ENCODE measurements around the gene COA1. TPM values are rescaled to one million over a fixed set of nuclear protein-coding genes. Genes with fewer than 3 reads are reported as not detected.

The COA1 gene
- total RNA-seq, 6 experiments from 2014 or later, result 52.5 to 61.5 (median 57.3) TPM

GRCh38 chr7:43750016-43750887 is 20.9 kb upstream of the COA1 start:
- no peak for TF ChIP-seq CTCF (IDR thresholded peaks at IDR 0.05)
- H3K4me1 Mint-ChIP-seq (ENCODE audit: low read depth), result no peaks in the 10 kb centered on the region
- no peak overlapping the region for H3K4me3 Mint-ChIP-seq
- H3K9me3 Mint-ChIP-seq, result no peaks in the 10 kb centered on the region
- DNase-seq, result no peak
- peaks cover 26% of the 10 kb centered on the region for H3K27me3 Mint-ChIP-seq (ENCODE audit: insufficient read depth)
- no peak overlapping the region for H3K27ac Mint-ChIP-seq
- H3K36me3 Mint-ChIP-seq (ENCODE audit: low read depth), result no peaks in the 10 kb centered on the region

GRCh38 chr7:43749383-43749940 is 20.1 kb upstream of the COA1 start:
- no peak for DNase-seq
- no peaks in the 10 kb centered on the region for H3K9me3 Mint-ChIP-seq
- H3K4me1 Mint-ChIP-seq (ENCODE audit: low read depth), result no peaks in the 10 kb centered on the region
- H3K27me3 Mint-ChIP-seq (ENCODE audit: insufficient read depth), result peaks cover 28% of the 10 kb centered on the region
- no peak for TF ChIP-seq CTCF (IDR thresholded peaks at IDR 0.05)
- H3K4me3 Mint-ChIP-seq, result no peak overlapping the region
- no peaks in the 10 kb centered on the region for H3K36me3 Mint-ChIP-seq (ENCODE audit: low read depth)
- H3K27ac Mint-ChIP-seq, result no peak overlapping the region

- Mint-ChIP-seq H3K4me3 (no peak overlapping the region), H3K36me3 (ENCODE audit: low read depth) (no peaks in the 10 kb centered on the region), H3K27me3 (ENCODE audit: insufficient read depth) (peaks cover 19% of the 10 kb centered on the region), H3K27ac (no peak overlapping the region), H3K4me1 (ENCODE audit: low read depth) (no peaks in the 10 kb centered on the region), H3K9me3 (no peaks in the 10 kb centered on the region)
- no peak for DNase-seq
- TF ChIP-seq CTCF (IDR thresholded peaks at IDR 0.05), result no peak
Measured at GRCh38 chr7:43747328-43748105, 18.2 kb upstream of the COA1 start.

GRCh38 chr7:43742692-43743091 is 13.4 kb upstream of the COA1 start:
- Mint-ChIP-seq H3K4me1 (ENCODE audit: low read depth) (no peaks in the 10 kb centered on the region), H3K36me3 (ENCODE audit: low read depth) (no peaks in the 10 kb centered on the region), H3K27ac (no peak overlapping the region), H3K4me3 (no peak overlapping the region), H3K9me3 (no peaks in the 10 kb centered on the region), H3K27me3 (ENCODE audit: insufficient read depth) (peaks cover 15% of the 10 kb centered on the region)
- DNase-seq, result no peak
- TF ChIP-seq CTCF (IDR thresholded peaks at IDR 0.05), result no peak

- Mint-ChIP-seq H3K4me1 (ENCODE audit: low read depth) (peaks cover 10% of the 10 kb centered on the region), H3K9me3 (no peaks in the 10 kb centered on the region), H3K36me3 (ENCODE audit: low read depth) (no peaks in the 10 kb centered on the region), H3K27me3 (ENCODE audit: insufficient read depth) (peaks cover 8% of the 10 kb centered on the region), H3K27ac (no peak overlapping the region), H3K4me3 (no peak overlapping the region)
- TF ChIP-seq CTCF (IDR thresholded peaks at IDR 0.05), result no peak
- DNase-seq, result no peak
Measured at GRCh38 chr7:43737467-43738127, 8.3 kb upstream of the COA1 start.
